Loucy (cell line): ENCODE results near the gene ENO4.

Source experiments
- EZH2phosphoT487 ChIP-seq: fragments of 200-600 bp; IDR thresholded peaks from 2 replicates; pipeline ENCODE4 v1.6.1; 2018; ENCODE audit warnings: antibody characterized with exemption, mild to moderate bottlenecking, moderate library complexity, borderline replicate concordance
- TF ChIP-seq, protein P1 (sequence below): fragments of 200-600 bp; sonication (generic); conservative IDR thresholded peaks from 2 replicates; pipeline ENCODE4 v1.5.1; 2014; ENCODE audit warnings: mild to moderate bottlenecking, antibody characterized with exemption, low read length

DNA sequence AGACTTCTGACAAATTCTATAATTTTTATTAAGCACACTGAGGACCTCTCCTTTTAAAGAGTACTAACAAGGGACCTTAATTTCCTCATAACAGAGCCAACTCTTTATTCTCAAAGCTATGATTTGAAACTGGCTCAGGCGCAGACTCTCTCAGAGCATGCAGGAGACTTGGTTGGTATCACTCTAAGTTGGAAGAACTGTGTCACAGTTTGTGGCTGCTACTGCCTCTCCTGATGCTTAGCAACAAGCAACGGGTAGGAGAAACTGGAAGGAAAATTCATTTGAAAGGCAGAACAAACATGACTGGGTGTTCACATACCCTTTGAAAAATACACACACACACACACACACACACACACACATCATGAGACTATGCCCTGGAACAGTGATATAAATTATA is 33.3 kb downstream of the ENO4 start:
- TF ChIP-seq, protein P1, sequence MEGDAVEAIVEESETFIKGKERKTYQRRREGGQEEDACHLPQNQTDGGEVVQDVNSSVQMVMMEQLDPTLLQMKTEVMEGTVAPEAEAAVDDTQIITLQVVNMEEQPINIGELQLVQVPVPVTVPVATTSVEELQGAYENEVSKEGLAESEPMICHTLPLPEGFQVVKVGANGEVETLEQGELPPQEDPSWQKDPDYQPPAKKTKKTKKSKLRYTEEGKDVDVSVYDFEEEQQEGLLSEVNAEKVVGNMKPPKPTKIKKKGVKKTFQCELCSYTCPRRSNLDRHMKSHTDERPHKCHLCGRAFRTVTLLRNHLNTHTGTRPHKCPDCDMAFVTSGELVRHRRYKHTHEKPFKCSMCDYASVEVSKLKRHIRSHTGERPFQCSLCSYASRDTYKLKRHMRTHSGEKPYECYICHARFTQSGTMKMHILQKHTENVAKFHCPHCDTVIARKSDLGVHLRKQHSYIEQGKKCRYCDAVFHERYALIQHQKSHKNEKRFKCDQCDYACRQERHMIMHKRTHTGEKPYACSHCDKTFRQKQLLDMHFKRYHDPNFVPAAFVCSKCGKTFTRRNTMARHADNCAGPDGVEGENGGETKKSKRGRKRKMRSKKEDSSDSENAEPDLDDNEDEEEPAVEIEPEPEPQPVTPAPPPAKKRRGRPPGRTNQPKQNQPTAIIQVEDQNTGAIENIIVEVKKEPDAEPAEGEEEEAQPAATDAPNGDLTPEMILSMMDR: no peak
- TF ChIP-seq EZH2phosphoT487: no peak
